GM12865 (cell line): ENCODE results near the gene RAX.

Experiments
- DNase-seq: peaks from one replicate; pipeline ENCODE4 v3.0.0; 2010; ENCODE audit warnings: low read depth
- H3K4me3 ChIP-seq: 2 replicates; pipeline ENCODE4 v1.5.1; 2011; ENCODE audit warnings: mild to moderate bottlenecking, low read depth, low read length, control low read depth
- TF ChIP-seq, protein P1 (sequence below): IDR thresholded peaks from 2 replicates; pipeline ENCODE4 v1.5.1; 2011; ENCODE audit warnings: low read length, control low read depth, low read depth, inconsistent platforms; ENCODE audit not compliant: insufficient read depth; ENCODE audit errors: missing control alignments

The RAX gene

DNA sequence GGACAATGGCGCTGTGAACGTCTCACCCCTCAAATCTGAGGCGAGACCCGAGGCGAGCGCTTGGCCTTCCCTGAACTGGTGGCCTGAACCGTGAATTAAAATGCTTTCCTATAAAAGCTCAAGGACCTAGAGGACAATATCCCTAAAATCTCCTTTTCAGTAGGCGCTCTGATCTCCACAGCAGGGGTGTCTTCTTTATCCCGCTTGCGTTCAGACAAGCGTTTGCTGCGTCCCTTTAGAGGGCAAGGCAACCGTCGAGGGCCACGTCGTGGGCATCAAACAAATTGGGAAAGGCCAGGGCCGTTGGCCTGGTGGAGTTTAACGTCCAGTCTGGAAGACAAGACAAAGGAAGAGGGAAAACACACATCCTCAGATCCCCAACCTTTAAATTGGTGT lies 1.3 kb upstream of the RAX start:
- TF ChIP-seq, protein P1, sequence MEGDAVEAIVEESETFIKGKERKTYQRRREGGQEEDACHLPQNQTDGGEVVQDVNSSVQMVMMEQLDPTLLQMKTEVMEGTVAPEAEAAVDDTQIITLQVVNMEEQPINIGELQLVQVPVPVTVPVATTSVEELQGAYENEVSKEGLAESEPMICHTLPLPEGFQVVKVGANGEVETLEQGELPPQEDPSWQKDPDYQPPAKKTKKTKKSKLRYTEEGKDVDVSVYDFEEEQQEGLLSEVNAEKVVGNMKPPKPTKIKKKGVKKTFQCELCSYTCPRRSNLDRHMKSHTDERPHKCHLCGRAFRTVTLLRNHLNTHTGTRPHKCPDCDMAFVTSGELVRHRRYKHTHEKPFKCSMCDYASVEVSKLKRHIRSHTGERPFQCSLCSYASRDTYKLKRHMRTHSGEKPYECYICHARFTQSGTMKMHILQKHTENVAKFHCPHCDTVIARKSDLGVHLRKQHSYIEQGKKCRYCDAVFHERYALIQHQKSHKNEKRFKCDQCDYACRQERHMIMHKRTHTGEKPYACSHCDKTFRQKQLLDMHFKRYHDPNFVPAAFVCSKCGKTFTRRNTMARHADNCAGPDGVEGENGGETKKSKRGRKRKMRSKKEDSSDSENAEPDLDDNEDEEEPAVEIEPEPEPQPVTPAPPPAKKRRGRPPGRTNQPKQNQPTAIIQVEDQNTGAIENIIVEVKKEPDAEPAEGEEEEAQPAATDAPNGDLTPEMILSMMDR = no peak
- H3K4me3 ChIP-seq = no peak overlapping the region

DNA sequence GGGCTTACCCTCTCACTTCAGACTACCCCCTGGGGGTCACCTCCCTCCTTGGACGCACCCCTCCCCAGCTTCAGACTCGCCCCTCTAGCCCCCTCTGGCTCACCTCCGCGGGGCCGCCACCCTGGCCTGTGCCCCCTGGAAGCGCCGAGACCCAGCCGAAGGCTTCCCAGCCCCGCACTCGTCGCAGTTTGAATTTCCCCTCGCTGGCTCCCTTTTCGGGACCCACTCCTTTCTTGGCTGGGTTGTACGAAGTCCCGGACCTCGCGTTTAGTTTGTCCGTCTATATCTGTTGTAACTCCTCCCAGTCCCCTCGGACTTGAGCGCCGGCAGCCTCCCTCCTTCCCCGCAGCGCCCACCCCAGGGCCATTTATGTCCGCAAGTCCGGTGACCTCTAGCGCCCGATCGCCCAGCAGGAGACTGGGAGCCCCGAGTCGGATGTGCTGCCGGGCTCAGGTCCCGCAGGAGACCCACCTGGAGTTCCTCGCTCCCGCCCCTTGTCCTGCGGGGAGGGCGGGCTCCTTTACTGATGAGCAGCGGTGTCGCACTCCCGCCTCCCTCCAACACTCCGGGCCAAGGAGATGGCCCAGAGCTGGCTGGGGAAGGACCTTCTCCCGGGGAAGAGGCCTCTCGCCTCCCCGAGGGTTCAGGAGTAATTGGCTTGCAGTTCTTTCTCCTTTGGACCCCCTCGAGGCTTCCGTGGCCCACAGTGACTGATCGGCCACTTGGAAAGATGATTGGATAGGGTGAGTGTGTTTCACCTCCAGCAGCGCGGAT lies 692 bp upstream of the RAX start:
- no peak for DNase-seq
- H3K4me3 ChIP-seq = no peak overlapping the region
- TF ChIP-seq, protein P1 = no peak

More for the DNA sequence above, 1.3 kb upstream of the RAX start:
- no peak for DNase-seq

DNA sequence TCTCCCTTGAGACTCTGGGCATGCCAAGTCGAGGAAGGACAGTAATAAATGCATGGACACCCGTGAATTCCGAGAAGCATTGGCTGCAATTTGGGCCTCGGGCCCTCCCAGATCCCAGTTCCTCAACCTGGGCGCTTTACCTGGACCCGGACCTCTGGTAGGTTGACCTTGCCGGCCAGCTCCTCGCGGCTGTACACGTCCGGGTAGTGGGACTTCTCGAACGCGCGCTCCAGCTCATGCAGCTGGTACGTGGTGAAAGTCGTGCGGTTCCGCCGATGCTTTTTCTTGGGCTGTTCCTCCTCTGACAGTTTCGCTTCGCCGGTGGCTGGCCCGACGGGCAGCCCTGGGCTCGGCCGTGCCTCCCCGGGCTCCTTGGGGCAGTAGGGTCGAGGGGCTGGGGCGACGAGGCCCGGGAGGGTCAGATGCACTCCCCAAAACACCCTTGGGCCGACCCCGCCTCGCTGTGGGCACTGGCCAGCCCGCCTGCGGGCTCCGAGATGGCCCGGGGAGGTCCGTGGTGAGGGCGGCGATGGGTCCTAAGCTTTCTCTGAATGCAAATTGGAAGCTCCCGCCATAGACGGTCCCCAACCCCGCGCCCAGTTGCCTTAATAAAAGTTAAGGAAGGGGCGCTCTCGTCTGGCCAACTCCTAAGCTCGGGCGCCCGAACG lies 899 bp downstream of the RAX start:
- H3K4me3 ChIP-seq = no peak overlapping the region
- TF ChIP-seq, protein P1 = no peak
- DNase-seq = peak; percentile 18

DNA sequence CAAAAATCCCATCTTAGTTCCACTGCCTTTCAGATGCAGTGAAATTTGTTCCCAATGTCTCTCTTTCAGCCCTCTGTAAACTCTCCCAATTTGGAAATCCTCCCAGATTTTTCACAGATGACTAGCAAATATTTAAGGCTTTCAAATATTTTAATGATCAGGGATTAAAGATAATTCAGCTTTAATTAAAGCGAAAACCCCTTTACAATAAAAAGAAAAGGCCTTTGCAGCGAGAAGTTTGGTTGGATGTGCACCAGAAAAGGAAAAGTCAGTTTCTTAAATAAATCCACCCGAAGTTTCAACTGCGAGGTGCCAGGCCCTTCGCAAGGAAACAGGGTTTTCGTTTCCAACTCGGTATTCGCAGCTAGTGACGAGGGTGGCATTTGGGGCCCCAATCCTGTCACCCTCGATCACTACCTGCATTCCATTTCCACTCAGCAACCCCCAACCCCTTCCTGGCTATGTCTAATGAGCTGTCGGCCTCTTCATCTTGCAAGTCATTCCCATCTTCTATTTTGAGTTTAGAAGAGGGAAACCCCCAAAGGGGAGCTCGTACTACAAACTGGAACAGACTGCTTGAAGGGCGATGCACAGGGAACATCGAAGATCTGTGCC lies 1.5 kb downstream of the RAX start:
- H3K4me3 ChIP-seq = no peak overlapping the region
- TF ChIP-seq, protein P1 = no peak
- no peak for DNase-seq

DNA sequence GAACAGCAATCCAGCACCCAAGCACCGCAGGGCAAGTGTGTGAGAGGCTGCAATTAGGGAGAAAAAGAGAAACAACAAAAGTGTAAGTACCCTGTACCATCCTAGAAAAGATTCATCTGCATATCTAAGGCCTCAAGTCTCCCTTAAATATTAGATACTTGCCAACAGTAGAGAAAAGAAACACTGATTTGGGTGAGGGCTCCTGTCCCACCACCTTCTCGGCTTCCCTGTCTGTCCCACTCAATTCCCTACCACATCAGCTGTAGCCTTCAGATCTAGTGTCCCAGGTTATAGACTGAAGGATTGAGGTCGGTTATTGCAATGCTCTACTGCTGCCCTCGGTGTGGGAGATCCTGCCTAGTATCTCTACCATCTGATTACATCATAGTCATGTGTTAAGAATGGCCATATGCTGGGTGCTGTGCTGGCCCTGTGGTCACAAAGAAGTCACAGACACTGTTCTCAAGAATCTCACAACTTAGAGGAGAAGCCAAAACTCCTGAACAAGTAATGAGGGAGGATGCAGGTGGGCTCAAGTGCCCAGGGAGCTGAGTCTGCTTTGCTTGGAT lies 2.5 kb downstream of the RAX start:
- no peak for DNase-seq
- TF ChIP-seq, protein P1 = no peak
- H3K4me3 ChIP-seq = no peak overlapping the region

DNA sequence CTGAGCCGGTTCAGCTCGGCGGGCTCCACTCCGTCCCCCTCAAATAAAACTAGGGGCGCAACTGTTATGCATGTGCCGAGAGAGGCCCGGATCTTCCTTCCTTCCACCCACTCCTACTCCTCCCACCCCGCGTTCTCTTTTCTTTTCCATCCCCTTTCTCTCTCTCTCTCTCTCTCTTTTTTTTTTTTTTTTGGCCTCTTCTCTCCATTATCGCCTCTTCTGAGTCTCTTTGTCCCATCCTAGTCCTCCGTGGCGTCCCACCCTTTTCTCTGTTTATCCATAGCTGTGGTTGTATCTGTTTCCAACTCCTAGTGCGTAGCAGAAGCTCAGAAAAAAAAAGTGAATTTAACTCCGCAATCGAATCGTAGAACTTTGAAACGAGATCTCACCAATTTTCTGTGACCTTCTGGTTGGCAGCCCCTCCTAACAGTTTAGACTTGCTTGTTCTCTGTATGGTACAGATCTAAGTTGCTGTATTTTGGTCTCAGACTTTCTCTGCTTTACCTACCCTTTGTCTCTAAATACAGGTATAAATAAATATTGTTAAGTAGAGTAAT lies 3.6 kb downstream of the RAX start:
- DNase-seq = no peak
- H3K4me3 ChIP-seq = no peak overlapping the region
- TF ChIP-seq, protein P1 = no peak
